Activated CD8-positive, alpha-beta memory T cell treated with anti-CD3 and anti-CD28 coated beads, Interleukin-2, amount 50 U/mL, for 24 hours (primary cell): ENCODE measurements around the gene POU5F1.
"Not testable (repeated sequence)": the region's sequence is repeated elsewhere in the genome, so short reads cannot be mapped to it uniquely, and the experiment has no call there.

ENCODE experiments used
- DNase-seq: peaks from one replicate; pipeline ENCODE4 v3.0.0-alpha.2; 2020; ENCODE audit errors: extremely low read depth

Gene POU5F1

GRCh38 chr6:31192431-31193105 lies 22.1 kb upstream of the POU5F1 start:
- not testable (repeated sequence) for DNase-seq

GRCh38 chr6:31190488-31190887 lies 20.0 kb upstream of the POU5F1 start:
- no peak for DNase-seq

DNA sequence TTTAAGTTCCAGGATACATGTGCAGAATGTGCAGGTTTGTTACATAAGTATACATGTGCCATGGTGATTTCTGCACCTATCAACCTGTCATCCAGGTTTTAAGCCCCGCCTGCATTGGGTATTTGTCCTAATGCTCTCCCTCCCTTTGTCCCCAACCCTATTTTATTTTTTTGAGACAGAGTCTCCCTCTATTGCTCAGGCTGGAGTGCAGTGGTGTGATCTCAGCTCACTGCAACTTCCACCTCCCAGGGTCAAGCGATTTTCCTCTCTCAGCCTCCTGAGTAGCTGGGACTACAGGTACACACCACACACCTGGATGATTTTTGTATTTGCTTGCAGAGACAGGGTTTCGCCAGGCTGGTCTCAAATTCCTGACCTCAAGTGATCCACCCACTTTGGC lies 18.7 kb upstream of the POU5F1 start:
- DNase-seq, result not testable (repeated sequence)

DNA sequence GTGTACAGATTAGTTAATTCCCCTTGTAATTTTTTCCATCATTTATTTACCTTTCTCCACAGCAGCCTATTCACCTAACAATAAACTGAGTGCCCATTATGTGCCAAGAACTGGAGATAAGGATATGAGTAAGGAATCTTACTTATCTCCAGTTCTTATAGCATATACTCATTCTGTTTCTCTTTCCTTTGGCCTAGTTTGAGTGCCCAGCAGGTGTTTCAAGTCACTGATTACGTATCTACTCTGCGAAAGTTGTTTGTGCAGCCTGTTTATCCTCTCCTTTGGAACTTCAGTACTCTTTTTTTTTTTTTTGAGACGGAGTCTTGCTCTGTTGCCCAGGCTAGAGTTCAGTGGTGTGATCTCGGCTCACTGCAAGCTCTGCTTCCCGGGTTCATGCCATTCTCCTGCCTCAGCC lies 17.3 kb upstream of the POU5F1 start:
- DNase-seq, result no peak

GRCh38 chr6:31186052-31186734 lies 15.7 kb upstream of the POU5F1 start:
- no peak for DNase-seq

GRCh38 chr6:31185695-31186051 lies 15.2 kb upstream of the POU5F1 start:
- not testable (repeated sequence) for DNase-seq

- DNase-seq, result not testable (repeated sequence)
Measured at GRCh38 chr6:31183859-31184258, 13.4 kb upstream of the POU5F1 start.

GRCh38 chr6:31183287-31183686 lies 12.8 kb upstream of the POU5F1 start:
- DNase-seq, result not testable (repeated sequence)

DNA sequence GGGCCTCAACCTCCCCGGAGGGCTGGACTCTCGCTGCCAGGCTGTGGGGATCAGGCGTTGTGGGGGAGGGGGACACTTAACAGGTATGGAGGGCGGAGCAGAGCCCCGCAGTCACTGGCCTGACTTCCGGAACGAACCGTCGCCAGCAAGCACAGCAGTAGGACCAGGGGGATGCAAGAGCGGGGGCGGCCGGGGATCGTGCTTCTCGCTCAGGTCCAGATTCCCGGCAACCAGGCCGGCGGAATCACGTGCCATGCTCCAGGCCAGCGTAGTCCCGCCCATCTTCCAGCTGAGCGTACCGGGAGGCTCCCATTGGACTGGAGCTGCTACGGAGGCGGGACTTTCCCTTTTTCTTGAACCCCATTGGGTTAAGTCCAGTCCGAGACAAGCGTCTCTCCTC lies 10.0 kb upstream of the POU5F1 start:
- DNase-seq, result no peak

- DNase-seq, result no peak
Measured at GRCh38 chr6:31179896-31180295, 9.4 kb upstream of the POU5F1 start.

- DNase-seq, result no peak
Measured at GRCh38 chr6:31179042-31179386, 8.5 kb upstream of the POU5F1 start.

DNA sequence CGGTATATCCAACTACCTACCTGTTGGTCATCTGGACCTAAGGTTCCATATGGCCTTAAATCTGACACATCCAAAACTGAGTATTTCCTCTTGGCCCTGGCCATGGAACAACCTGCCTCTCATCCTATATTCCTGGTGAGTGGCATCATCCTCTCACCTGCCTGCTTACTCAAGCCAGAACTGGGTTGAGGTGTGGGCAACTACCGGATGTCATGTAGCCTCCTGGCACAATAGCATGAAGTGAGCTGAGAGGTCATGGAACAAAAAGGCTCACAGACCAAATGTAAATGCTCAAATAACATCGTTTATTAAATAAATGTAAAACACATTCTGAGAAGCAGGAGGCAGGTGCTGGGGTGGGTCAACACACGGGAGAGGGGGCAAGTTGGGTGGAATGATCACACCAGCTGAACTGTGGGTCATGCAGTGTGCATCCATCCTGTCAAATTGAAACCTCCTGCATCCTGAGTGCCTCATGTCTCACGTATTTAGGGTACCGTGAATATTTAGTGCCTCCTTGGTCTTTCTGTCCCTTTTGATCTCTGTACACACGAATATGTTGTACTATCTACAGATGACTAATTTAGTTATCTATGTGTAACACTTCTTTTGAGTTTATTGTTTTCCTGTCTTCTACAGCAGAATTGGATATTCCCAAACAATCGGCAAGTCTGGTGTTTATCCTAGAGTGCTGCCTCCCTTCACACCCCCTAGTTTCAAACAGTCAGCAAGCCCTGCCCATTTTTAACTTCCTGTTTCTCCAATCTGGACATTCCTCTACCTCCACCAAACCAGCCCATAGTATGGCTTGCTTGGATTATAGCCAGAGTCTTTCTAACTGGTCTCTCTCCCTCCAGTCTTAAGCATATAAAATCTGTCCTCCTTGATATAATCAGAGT lies 7.9 kb upstream of the POU5F1 start:
- no peak for DNase-seq

DNA sequence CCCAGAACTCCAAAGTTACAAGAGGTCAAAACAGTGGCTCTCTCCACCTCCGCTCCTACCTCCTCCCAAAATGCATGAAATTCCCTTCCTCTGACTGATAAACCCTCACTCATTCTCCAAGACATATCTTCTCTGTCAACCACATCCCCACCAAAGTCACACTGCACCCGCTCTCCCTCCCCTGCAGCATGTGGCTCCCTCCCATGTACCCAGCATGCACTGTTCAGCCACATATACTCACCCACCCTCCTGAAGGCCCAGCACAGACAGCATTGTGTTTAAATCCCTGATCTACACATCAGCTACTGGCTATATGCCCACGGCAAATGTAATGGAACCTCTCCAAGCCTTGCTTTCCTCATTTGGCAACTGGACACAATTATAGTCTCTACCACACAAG lies 5.5 kb upstream of the POU5F1 start:
- DNase-seq, result no peak

GRCh38 chr6:31174378-31174777 lies 3.9 kb upstream of the POU5F1 start:
- DNase-seq, result no peak

DNA sequence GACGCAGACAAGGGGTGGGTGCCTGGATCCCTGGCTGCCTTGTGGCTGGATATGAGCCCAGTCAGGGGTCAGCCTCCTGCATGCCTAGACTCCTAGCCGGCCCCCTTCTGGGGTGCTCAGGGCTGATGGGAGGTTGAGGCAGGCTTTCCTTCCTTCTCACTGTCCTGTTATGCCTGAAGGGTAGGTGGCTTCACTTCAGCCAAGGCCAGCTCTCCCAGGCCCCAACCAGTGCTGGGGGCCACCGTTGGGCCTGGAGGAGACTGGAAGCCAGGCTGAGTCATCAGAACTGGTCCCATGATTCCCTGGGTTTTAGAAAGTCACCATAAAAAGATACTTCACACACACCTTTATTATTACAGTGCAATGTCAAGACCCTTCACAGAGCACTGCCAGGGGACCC lies 2.9 kb upstream of the POU5F1 start:
- no peak for DNase-seq

DNA sequence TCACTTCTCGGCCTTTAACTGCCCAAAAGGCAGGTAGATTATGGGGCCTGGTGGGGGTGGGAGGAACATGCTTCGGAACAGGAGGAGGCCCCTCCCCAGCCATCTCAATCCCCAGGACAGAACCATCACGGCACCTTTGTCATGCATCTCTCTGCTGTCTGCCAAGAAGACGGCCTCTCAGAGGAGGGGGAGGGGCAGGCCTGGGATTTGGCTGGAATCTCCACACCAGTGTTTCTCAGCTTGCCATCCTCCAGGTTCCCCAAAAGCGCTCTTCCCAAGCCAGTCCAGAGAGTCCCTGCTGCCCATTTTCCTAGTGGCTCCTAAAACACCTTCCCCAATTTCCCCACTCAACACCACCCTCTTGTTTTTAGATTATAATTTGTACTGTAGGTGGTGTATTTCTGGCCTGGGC lies 2.5 kb upstream of the POU5F1 start:
- no peak for DNase-seq

GRCh38 chr6:31171931-31172905 lies 1.7 kb upstream of the POU5F1 start:
- DNase-seq, result no peak

- DNase-seq, result no peak
Measured at GRCh38 chr6:31170987-31171671, 647 bp upstream of the POU5F1 start.

GRCh38 chr6:31169858-31170599 lies 453 bp downstream of the POU5F1 start:
- DNase-seq, result not testable (repeated sequence)
